Natural killer cell treated with Interleukin-12 subunit alpha and Interleukin-12 subunit beta and Interleukin-15 and Interleukin-18, amount 100 ng/mL, for 72 hours (primary cell): ENCODE measurements around the gene INS. TPM values are rescaled to one million over a fixed set of nuclear protein-coding genes. Genes with fewer than 3 reads are reported as not detected.
A peak's percentile ranks its signal among the peaks of the same experiment; 100 is the strongest.
"Not testable (repeated sequence)": the region's sequence is repeated elsewhere in the genome, so short reads cannot be mapped to it uniquely, and the experiment has no call there.

Experiments
- ATAC-seq, 2 donors: fragments of 150-1000 bp; cut with Tn5 transposase in 1 of 2; sonication (Bioruptor Pico), chemical (Tn5 transposase) in 1 of 2; 2 replicates each; pipeline ENCODE4 v1.10.0; 2021
- DNase-seq: peaks from one replicate; pipeline ENCODE4 v3.0.0; 2022; ENCODE audit warnings: low spot score
- H3K27ac Mint-ChIP-seq, 2 donors: 1 replicate in 1 of 2; 2 replicates in 1 of 2; pipeline ENCODE4 v1.8.0; 2022; ENCODE audit warnings: mixed read lengths in 2 of 2, mild to moderate bottlenecking in 1 of 2, moderate library complexity in 1 of 2
- H3K27me3 Mint-ChIP-seq, 2 donors: 1 replicate in 1 of 2; 2 replicates in 1 of 2; pipeline ENCODE4 v1.8.0; 2022; ENCODE audit warnings: mixed read lengths in 2 of 2
- H3K36me3 Mint-ChIP-seq: one replicate; pipeline ENCODE4 v1.8.0; 2022; ENCODE audit warnings: mixed read lengths
- H3K4me1 Mint-ChIP-seq, 2 donors: 1 replicate in 1 of 2; 2 replicates in 1 of 2; pipeline ENCODE4 v1.8.0; 2022; ENCODE audit warnings: low read depth in 2 of 2, mixed read lengths in 2 of 2, mild to moderate bottlenecking in 1 of 2
- H3K4me3 Mint-ChIP-seq: one replicate; pipeline ENCODE4 v1.8.0; 2022; ENCODE audit warnings: mixed read lengths
- H3K9me3 Mint-ChIP-seq: 2 replicates; pipeline ENCODE4 v1.8.0; 2022; ENCODE audit warnings: mixed read lengths
- total RNA-seq, 2 donors: library from RNA; stranded (reverse); gene quantifications; one replicate each; pipeline ENCODE4 v1.2.3, GENCODE V29; 2022

The INS gene
- total RNA-seq, 2 donors from 2014 or later, result not detected

- peaks cover 7 to 8% of the 10 kb centered on the region in 2 donors for H3K4me1 Mint-ChIP-seq
- peak in 1 of 2 donors; percentile 4 for ATAC-seq
- no peak overlapping the region for H3K27ac Mint-ChIP-seq
- H3K9me3 Mint-ChIP-seq, result peaks cover 7% of the 10 kb centered on the region
- H3K36me3 Mint-ChIP-seq, result peaks cover 9% of the 10 kb centered on the region
- H3K4me3 Mint-ChIP-seq, result no peak overlapping the region
- DNase-seq, result no peak
- H3K27me3 Mint-ChIP-seq, result peaks cover 28 to 31% of the 10 kb centered on the region in 2 donors
Measured at GRCh38 chr11:2128511-2129307, 32.3 kb downstream of the INS start.

- ATAC-seq, result no peak
- Mint-ChIP-seq H3K27me3 (peaks cover 28 to 33% of the 10 kb centered on the region in 2 donors), H3K27ac (no peak overlapping the region), H3K4me3 (no peak overlapping the region), H3K36me3 (peaks cover 9% of the 10 kb centered on the region), H3K9me3 (peaks cover 7% of the 10 kb centered on the region), H3K4me1 (peaks cover 7 to 8% of the 10 kb centered on the region in 2 donors)
- DNase-seq, result no peak
Measured at GRCh38 chr11:2128130-2128510, 32.9 kb downstream of the INS start.

- no peak overlapping the region for H3K4me3 Mint-ChIP-seq
- ATAC-seq (peak in 1 of 2 donors; percentile 26), DNase-seq (no peak)
- H3K36me3 Mint-ChIP-seq, result peaks cover 9% of the 10 kb centered on the region
- H3K27ac Mint-ChIP-seq, result no peak overlapping the region
- peaks cover 7 to 8% of the 10 kb centered on the region in 2 donors for H3K4me1 Mint-ChIP-seq
- H3K27me3 Mint-ChIP-seq, result peaks cover 28 to 30% of the 10 kb centered on the region in 2 donors
- peaks cover 7% of the 10 kb centered on the region for H3K9me3 Mint-ChIP-seq
Measured at GRCh38 chr11:2127482-2128129, 33.4 kb downstream of the INS start.

DNA sequence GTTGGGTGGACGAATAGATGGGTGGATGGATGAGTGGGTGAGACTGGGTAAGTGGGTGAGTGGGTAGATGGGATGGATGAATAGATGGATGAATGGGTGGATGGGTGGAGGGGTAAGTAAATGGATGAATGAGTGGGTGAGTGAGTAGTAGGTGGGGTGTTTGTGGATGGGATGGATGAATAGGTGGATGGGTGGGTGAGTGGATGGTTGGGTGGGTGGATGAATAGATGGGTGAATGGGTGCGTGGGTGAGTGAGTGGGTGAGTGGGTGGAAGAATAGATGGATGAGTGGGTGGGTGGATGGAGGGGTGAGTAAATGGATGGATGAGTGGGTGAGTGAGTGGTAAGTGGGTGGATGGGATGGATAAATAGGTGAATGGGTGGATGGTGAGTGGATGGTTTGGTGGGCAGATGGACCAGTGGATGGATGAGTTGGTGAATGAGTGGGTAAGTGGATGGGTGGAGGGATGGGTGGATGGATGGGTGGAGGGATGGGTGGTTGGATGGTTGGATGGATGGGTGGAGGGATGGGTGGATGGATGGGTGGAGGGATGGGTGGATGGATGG lies 34.4 kb downstream of the INS start:
- no peak for ATAC-seq
- peaks cover 5% of the 10 kb centered on the region for H3K36me3 Mint-ChIP-seq

GRCh38 chr11:2124736-2125484 lies 36.1 kb downstream of the INS start:
- H3K27me3 Mint-ChIP-seq, result peaks cover 14 to 17% of the 10 kb centered on the region in 2 donors
- not testable (repeated sequence) for H3K27ac Mint-ChIP-seq, H3K4me1 Mint-ChIP-seq, ATAC-seq, H3K4me3 Mint-ChIP-seq, DNase-seq, H3K36me3 Mint-ChIP-seq, H3K9me3 Mint-ChIP-seq

More for the DNA sequence above, 34.4 kb downstream of the INS start:
- Mint-ChIP-seq H3K9me3 (peaks cover 4% of the 10 kb centered on the region), H3K4me3 (no peak overlapping the region), H3K27ac (no peak overlapping the region), H3K27me3 (peaks cover 18 to 22% of the 10 kb centered on the region in 2 donors), H3K4me1 (peaks cover 4 to 7% of the 10 kb centered on the region in 2 donors)
- DNase-seq, result no peak

DNA sequence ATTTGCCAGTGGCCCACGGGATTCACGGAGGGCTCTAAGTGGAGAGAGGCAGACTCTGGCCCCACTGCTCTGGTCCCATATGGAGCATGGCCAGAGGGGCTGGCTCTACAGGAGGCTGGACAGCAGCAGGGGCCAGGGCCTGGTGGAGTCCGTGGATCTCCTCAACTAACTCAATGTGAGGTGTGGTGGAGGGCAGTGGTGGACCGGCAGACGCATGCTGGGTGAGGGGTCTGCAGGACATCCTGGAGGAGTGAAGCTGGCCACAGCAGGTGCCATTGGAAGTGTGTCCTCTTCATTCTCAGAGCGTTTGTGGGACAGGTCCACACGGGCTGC lies 37.4 kb downstream of the INS start:
- Mint-ChIP-seq H3K9me3 (no peaks in the 10 kb centered on the region), H3K4me3 (no peak overlapping the region), H3K27ac (no peak overlapping the region), H3K27me3 (peaks cover 17 to 25% of the 10 kb centered on the region in 2 donors), H3K36me3 (no peaks in the 10 kb centered on the region), H3K4me1 (peaks cover 0 to 3% of the 10 kb centered on the region in 2 donors)
- ATAC-seq (no peak), DNase-seq (no peak)

GRCh38 chr11:2122907-2123627 lies 37.9 kb downstream of the INS start:
- ATAC-seq, result no peak
- no peak for DNase-seq
- no peak overlapping the region for H3K4me3 Mint-ChIP-seq
- peaks cover 20 to 30% of the 10 kb centered on the region in 2 donors for H3K27me3 Mint-ChIP-seq
- no peaks in the 10 kb centered on the region for H3K9me3 Mint-ChIP-seq
- peaks cover 0 to 3% of the 10 kb centered on the region in 2 donors for H3K4me1 Mint-ChIP-seq
- H3K27ac Mint-ChIP-seq, result no peak overlapping the region
- H3K36me3 Mint-ChIP-seq, result no peaks in the 10 kb centered on the region

GRCh38 chr11:2122222-2122906 lies 38.6 kb downstream of the INS start:
- Mint-ChIP-seq H3K27me3 (peaks cover 21 to 37% of the 10 kb centered on the region in 2 donors), H3K27ac (no peak overlapping the region), H3K4me1 (peaks cover 0 to 3% of the 10 kb centered on the region in 2 donors), H3K36me3 (no peaks in the 10 kb centered on the region), H3K9me3 (no peaks in the 10 kb centered on the region), H3K4me3 (no peak overlapping the region)
- ATAC-seq (no peak), DNase-seq (no peak)

DNA sequence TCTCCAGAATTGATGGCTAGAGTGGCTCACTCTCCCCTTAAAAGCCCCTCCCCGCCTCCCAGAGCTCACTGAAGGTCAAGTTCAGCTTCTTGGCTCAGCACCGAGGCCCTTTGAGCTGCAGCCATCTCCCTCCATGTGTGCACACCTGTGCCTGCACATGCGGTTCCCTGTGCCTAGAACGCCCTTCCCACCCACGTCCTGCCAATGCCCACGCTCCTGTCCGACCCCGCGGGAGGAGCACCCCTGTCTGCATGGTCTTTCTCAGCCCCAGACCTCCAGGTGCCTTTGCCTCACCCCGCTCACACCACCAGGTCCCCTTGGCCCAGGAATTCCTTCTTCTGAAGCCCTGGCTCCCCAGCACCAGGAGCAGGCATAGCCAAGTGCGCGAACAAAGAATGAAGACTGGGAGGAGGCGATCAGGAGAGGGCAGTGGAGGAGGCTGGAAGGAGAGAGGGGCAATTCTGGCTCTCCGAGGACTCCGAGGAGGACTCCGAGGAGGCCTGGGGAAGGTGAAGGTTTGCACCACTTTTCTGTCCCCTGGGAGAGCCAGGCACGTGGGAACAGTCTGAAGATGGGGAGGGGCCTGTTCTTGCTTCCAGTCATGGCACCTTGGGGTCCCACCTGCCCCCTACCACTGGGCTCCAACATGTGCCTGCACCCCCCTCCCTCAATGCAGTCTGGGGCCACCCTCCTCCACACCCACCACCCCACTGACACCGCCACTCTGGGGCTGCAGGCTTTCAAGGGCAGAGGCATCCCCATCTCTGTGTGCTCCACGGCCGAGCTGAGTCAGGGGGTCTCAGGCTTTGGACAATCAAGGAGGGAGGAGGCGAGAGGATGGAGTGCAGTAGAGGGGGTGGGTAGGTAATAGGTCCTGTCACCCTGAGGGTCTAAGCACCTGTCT lies 39.5 kb downstream of the INS start:
- peaks cover 0 to 3% of the 10 kb centered on the region in 2 donors for H3K4me1 Mint-ChIP-seq
- no peak overlapping the region for H3K27ac Mint-ChIP-seq
- H3K4me3 Mint-ChIP-seq, result no peak overlapping the region
- H3K36me3 Mint-ChIP-seq, result no peaks in the 10 kb centered on the region
- ATAC-seq (no peak), DNase-seq (no peak)
- H3K9me3 Mint-ChIP-seq, result no peaks in the 10 kb centered on the region
- H3K27me3 Mint-ChIP-seq, result peaks cover 21 to 42% of the 10 kb centered on the region in 2 donors

DNA sequence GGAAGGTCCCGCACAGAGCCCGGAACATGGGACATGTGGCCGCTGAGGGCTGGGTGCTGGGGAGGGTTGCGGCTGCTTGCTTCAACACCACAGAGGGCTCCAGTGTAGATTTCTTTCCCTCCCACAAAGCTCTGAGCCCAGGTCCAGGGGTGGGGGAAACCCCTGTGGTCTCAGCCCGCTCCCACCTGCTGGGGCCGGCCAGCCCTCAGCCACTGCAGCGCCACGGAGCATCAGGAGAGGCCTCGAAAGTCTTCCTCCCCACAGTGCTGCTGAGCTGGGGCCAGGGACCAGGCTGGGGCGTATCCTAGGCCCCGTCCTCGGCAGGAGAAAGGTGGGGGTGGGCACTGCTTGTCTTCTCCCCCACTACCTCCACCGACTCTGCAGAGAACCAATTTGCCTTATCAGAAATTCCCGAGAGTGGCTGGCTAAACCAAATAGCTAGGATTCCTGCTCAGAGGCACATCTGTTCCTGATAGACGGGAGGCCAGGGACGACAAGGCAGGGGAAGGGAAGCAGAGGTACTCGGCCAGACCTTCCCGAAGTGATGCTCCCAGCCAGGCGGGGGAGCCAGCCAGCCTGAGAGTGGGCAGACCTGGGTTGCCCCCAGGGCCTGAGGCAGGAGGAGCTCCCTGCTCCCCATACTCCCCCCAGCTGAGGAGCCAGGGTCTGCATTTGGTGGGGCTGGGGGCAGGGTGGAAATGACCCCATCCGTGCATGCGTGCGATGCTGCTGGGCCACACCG lies 40.5 kb downstream of the INS start:
- Mint-ChIP-seq H3K27ac (no peak overlapping the region), H3K4me1 (peaks cover 0 to 3% of the 10 kb centered on the region in 2 donors), H3K27me3 (peaks cover 25 to 48% of the 10 kb centered on the region in 2 donors), H3K36me3 (no peaks in the 10 kb centered on the region), H3K9me3 (no peaks in the 10 kb centered on the region), H3K4me3 (no peak overlapping the region)
- peak in 1 of 2 donors; percentile 35 for ATAC-seq
- no peak for DNase-seq

DNA sequence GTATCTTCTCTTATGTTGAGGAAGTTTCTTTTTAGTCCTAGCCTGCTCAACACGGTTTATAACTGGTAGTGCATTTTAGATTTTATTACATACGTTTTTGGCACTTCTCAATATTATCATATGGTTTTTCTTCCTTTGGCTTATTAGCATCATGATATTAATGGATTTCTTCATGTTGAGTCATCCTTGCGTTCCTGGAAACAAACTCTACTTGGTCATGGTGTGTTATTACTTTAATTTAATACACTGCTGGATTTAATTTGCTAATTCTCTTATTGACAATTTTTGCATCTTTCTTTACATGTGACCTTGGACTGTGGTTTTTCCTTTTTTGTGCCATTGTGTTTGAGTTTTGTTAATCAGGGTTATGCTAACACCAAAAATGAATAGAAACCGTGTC lies 42.3 kb downstream of the INS start:
- Mint-ChIP-seq H3K27me3 (peaks cover 17 to 39% of the 10 kb centered on the region in 2 donors), H3K4me3 (no peak overlapping the region), H3K4me1 (no peaks in the 10 kb centered on the region), H3K9me3 (no peaks in the 10 kb centered on the region), H3K36me3 (no peaks in the 10 kb centered on the region), H3K27ac (no peak overlapping the region)
- no peak for ATAC-seq
- no peak for DNase-seq
